Right lobe of liver (tissue), 6 donors: ENCODE measurements around the gene DDX54. TPM values are rescaled to one million over a fixed set of nuclear protein-coding genes. Genes with fewer than 3 reads are reported as not detected.

ENCODE experiments used
- ATAC-seq, 4 donors: fragments of 200-7000 bp; cut with Tn5 transposase; one replicate each; pipeline ENCODE4 v1.9.1; 2020; ENCODE audit warnings: mild to moderate bottlenecking in 4 of 4, moderate library complexity in 4 of 4
- DNase-seq, 3 donors: peaks; one replicate each; pipeline ENCODE4 v3.0.0-alpha.2; 2020
- H3K27ac ChIP-seq, 3 donors: fragments of 200-600 bp; one replicate each; pipeline ENCODE4 v1.8.0; 2022
- H3K27me3 ChIP-seq, 2 donors: fragments of 200-600 bp; one replicate each; pipeline ENCODE4 v1.8.0; 2022
- H3K36me3 ChIP-seq, 4 donors: fragments of 200-600 bp; sonication (generic) in 1 of 4; one replicate each; pipeline versions ENCODE4 v1.5.1 to v1.8.0; 2017 to 2022; ENCODE audit warnings: control low read depth in 1 of 4
- H3K4me1 ChIP-seq, 4 donors: fragments of 200-600 bp; sonication (generic) in 1 of 4; one replicate each; pipeline versions ENCODE4 v1.5.1 to v1.8.0; 2017 to 2022; ENCODE audit warnings: control low read depth in 1 of 4
- H3K4me3 ChIP-seq, 3 donors: fragments of 200-600 bp; one replicate each; pipeline ENCODE4 v1.8.0; 2022
- H3K9me3 ChIP-seq, 4 donors: fragments of 200-600 bp; sonication (generic) in 1 of 4; one replicate each; pipeline versions ENCODE4 v1.5.1 to v1.8.0; 2017 to 2022; ENCODE audit warnings: control low read depth in 1 of 4
- POLR2A ChIP-seq: fragments of 450-650 bp; IDR thresholded peaks from one replicate; pipeline ENCODE4 v1.6.1; 2017; ENCODE audit warnings: antibody characterized with exemption, mild to moderate bottlenecking
- WGBS: methylation state at CpG from one replicate; pipeline ENCODE4 v1.1.6; 2018; ENCODE audit warnings: low coverage, low lambda C conversion rate; ENCODE audit not compliant: insufficient coverage; ENCODE audit errors: missing lambda C conversion rate; 5-methylcytosine and 5-hydroxymethylcytosine counted together
- intact Hi-C, 2 donors: fragments of 100-400 bp; cut with DNase I; formaldehyde crosslinking; loops; one replicate each; pipeline versions ENCODE4 v1.11.2 to v1.14.1; 2022
- microRNA-seq, 2 donors: library from miRNA; unstranded; fragments of <30 nt; microRNA quantifications; one replicate each; pipeline ENCODE4, GENCODE V29; 2019 to 2020
- small RNA-seq, 2 experiments: library from RNA; depleted of rRNA; stranded (forward); fragments of <200 nt; gene quantifications; one replicate each; pipeline ENCODE3, GENCODE V24; 2016
- total RNA-seq, 6 experiments: library from RNA; depleted of rRNA in 2 of 6; stranded (reverse); fragments of >200 nt in 2 of 6; fragmentation: NEBNext Ultra II Directional in 3 of 6; extraction: Animal tissue kit (Norgen Biotek cat#: 25700) in 3 of 6; gene quantifications; one replicate each; pipeline versions ENCODE4 v1.1.0 to v1.2.4, GENCODE V29; 2016 to 2023
- TF ChIP-seq, protein P1 (sequence below), 4 donors: fragments of 200-600 bp in 3 of 4; fragments of 450-650 bp in 1 of 4; IDR thresholded peaks; one replicate each; pipeline versions ENCODE4 v1.5.1 to v1.8.0; 2016 to 2022; ENCODE audit warnings: antibody characterized with exemption in 4 of 4, mild to moderate bottlenecking in 2 of 4
- donor health status: DM: no; HTN: yes; CAD: no.
- donor health status: DM: no; HTN: no; CAD: no.
- donor health status: DM: no; HTN: no; CAD: no.
- donor health status: DM: no; HTN: yes; CAD: no.
- donor health status: DM: no; HTN: yes; CAD: no.

The DDX54 gene
- total RNA-seq, 6 experiments from 2014 or later: 22.8 to 43.8 (median 31.1) TPM

DNA sequence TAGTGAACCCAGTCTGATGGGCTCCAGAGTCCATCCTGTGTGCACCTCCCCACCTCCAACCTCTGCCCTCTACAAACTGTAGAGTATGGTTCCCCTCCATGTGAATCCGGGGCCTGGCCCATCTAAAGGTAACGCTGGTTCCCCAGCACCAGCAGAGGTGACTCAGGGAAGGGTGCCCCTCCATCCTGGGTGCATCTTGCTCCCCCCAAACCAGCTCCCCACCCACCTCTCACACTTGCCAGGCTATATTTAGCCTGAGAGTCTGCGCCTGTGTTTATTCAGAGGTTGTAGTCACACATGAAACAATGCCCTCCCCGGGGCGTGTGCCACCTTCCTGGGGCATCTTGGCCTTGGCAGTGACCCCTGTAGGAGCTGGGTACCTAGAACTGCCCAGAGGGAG is 75.9 kb downstream of the DDX54 start:
- DNase-seq (no peak), ATAC-seq (no peak)
- 93% methylated on average over 2 of the region's 5 CpGs for WGBS
- Histone ChIP-seq H3K36me3 (no peaks in the 10 kb centered on the region), H3K27me3 (no peaks in the 10 kb centered on the region), H3K4me1 (no peaks in the 10 kb centered on the region), H3K4me3 (no peak overlapping the region), H3K9me3 (no peaks in the 10 kb centered on the region), H3K27ac (no peak overlapping the region)
- no peak for TF ChIP-seq POLR2A
- TF ChIP-seq, protein P1, sequence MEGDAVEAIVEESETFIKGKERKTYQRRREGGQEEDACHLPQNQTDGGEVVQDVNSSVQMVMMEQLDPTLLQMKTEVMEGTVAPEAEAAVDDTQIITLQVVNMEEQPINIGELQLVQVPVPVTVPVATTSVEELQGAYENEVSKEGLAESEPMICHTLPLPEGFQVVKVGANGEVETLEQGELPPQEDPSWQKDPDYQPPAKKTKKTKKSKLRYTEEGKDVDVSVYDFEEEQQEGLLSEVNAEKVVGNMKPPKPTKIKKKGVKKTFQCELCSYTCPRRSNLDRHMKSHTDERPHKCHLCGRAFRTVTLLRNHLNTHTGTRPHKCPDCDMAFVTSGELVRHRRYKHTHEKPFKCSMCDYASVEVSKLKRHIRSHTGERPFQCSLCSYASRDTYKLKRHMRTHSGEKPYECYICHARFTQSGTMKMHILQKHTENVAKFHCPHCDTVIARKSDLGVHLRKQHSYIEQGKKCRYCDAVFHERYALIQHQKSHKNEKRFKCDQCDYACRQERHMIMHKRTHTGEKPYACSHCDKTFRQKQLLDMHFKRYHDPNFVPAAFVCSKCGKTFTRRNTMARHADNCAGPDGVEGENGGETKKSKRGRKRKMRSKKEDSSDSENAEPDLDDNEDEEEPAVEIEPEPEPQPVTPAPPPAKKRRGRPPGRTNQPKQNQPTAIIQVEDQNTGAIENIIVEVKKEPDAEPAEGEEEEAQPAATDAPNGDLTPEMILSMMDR (IDR thresholded peaks at IDR 0.05): no peak
- intact Hi-C loops: no loop called here

DNA sequence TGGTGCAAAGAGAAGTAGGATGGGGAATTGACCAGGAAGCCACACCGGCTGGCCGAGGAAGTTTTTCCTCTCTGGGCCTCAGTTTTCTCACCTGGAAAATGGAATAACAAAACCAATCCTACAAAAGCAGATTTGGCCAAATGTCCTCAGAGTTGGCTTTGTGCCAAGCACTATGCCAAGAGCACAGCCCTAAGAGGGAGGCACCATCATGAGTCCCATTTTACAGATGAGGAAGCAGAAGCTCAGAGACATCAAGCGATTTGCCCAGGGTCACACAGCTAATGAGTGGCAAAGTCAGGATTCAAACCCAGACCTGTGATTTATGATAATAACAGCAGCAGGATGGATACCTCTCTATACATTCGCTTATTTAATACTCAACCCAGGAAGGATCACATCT is 77.0 kb downstream of the DDX54 start:
- 95% methylated on average over 4 of the region's 4 CpGs for WGBS
- Histone ChIP-seq H3K27ac (no peak overlapping the region), H3K9me3 (no peaks in the 10 kb centered on the region), H3K4me1 (no peaks in the 10 kb centered on the region), H3K27me3 (no peaks in the 10 kb centered on the region), H3K36me3 (no peaks in the 10 kb centered on the region), H3K4me3 (no peak overlapping the region)
- TF ChIP-seq, protein P1 (IDR thresholded peaks at IDR 0.05): no peak
- no peak for TF ChIP-seq POLR2A
- ATAC-seq (no peak), DNase-seq (no peak)
- intact Hi-C loops: no loop called here

Small RNAs within 50 kb of the gene (microRNA-seq; reads per million reads assigned to microRNA genes)
- 0 reads per million in 2 donors for gene MIR7106

Small RNAs within 50 kb of the gene (small RNA-seq; reads per million reads assigned to genes)
- gene MIR7106: 0 reads per million in 2 experiments
- gene RF00019: 0 reads per million in 2 experiments

Other genes with a start within 250 kb of the DDX54 start
- 10 to 100 TPM in 1 of 6 experiments, 1 to 10 TPM in 5; 4.4 to 10.2 (median 7.2) TPM for gene OAS3, start 247.0 kb downstream of the DDX54 start, total RNA-seq
- 10 to 100 TPM in 1 of 6 experiments, 1 to 10 TPM in 5; 5.2 to 13.4 (median 7.1) TPM for gene OAS2, start 207.0 kb downstream of the DDX54 start, total RNA-seq
- 10 to 100 TPM in 5 of 6 experiments, 1 to 10 TPM in 1; 1.4 to 51.2 (median 20.0) TPM for gene DTX1, start 128.7 kb downstream of the DDX54 start, total RNA-seq
- gene RASAL1, start 49.7 kb downstream of the DDX54 start, total RNA-seq: under 1 TPM in 4 of 6 experiments, not detected in 2; 0.10 to 0.24 (median 0.15) TPM
- under 1 TPM in 1 of 6 experiments, not detected in 5; 0.15 TPM for gene CFAP73, start 35.8 kb downstream of the DDX54 start, total RNA-seq
- gene RITA1, start 243 bp upstream of the DDX54 start, total RNA-seq: 10 to 100 TPM; 11.1 to 33.0 (median 22.3) TPM
- gene TPCN1, start 36.0 kb upstream of the DDX54 start, total RNA-seq: 10 to 100 TPM; 18.0 to 34.6 (median 28.3) TPM
- gene SLC8B1, start 149.6 kb upstream of the DDX54 start, total RNA-seq: 10 to 100 TPM; 12.6 to 32.7 (median 21.5) TPM
- 10 to 100 TPM; 18.4 to 34.1 (median 28.8) TPM for gene PLBD2, start 173.1 kb upstream of the DDX54 start, total RNA-seq
- gene SDS, start 218.4 kb upstream of the DDX54 start, total RNA-seq: 100 to 1,000 TPM; 208 to 722 (median 309) TPM
- gene SDSL, start 236.9 kb upstream of the DDX54 start, total RNA-seq: 10 to 100 TPM; 25.5 to 85.7 (median 32.3) TPM